Measurements from ENCODE around the gene OR2G3. TPM values are rescaled to one million over a fixed set of nuclear protein-coding genes. Genes with fewer than 3 reads are reported as not detected.

The OR2G3 gene
- total RNA-seq, 4 donors from 2014 or later: not detected

DNA sequence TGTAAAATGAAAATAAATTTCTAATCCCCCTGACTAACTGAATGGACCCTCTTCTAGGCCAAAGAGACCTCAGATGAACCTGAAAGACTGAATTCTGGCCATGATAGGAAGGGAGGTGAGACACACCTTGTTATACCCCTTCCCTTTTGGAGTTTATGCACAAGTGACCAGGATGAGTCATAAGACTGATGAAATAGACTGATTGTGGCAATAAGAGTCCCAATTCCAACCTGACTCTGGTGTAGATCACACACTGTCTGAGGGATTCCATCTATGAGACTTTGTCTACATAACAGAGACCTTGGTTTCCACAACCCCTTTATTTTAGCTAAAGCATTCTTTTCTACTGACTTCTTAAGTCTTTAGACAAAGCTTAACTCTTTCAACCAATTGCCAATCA lies 30.7 kb upstream of the OR2G3 start:
- Histone ChIP-seq H3K36me3 (no peaks in the 10 kb centered on the region), H3K4me1 (no peaks in the 10 kb centered on the region), H3K27ac (no peak overlapping the region), H3K27me3 (no peaks in the 10 kb centered on the region), H3K9me3 (peaks cover 0 to 7% (median 0%) of the 10 kb centered on the region in 4 donors), H3K4me3 (no peak overlapping the region)
- TF ChIP-seq EP300 (IDR thresholded peaks at IDR 0.05) (no peak), POLR2A (IDR thresholded peaks at IDR 0.05) (no peak)
- TF ChIP-seq, protein P1, sequence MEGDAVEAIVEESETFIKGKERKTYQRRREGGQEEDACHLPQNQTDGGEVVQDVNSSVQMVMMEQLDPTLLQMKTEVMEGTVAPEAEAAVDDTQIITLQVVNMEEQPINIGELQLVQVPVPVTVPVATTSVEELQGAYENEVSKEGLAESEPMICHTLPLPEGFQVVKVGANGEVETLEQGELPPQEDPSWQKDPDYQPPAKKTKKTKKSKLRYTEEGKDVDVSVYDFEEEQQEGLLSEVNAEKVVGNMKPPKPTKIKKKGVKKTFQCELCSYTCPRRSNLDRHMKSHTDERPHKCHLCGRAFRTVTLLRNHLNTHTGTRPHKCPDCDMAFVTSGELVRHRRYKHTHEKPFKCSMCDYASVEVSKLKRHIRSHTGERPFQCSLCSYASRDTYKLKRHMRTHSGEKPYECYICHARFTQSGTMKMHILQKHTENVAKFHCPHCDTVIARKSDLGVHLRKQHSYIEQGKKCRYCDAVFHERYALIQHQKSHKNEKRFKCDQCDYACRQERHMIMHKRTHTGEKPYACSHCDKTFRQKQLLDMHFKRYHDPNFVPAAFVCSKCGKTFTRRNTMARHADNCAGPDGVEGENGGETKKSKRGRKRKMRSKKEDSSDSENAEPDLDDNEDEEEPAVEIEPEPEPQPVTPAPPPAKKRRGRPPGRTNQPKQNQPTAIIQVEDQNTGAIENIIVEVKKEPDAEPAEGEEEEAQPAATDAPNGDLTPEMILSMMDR (IDR thresholded peaks at IDR 0.05): no peak
- no peak for DNase-seq (ENCODE audit: low spot score in 2 of 2)

DNA sequence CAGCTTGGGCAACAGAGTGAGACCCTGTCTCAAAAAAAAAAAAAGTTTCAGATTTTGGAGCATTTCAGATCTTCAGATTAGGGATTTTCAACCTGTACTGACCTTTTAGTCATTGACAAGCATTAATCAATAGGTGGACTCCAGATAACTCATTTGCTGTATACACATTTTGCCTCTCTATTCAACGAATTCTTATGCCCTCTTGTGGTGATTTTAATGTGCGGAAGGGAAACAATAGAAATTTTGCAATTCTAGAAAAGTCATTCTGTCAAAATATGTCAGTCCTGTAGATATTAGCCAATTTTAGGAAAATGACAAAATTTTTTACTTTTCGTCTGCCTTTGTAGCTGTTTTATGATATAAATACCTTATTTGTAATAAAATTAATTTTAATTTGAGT lies 28.9 kb upstream of the OR2G3 start:
- Histone ChIP-seq H3K27ac (no peak overlapping the region), H3K4me3 (no peak overlapping the region), H3K36me3 (no peaks in the 10 kb centered on the region), H3K9me3 (no peaks in the 10 kb centered on the region), H3K27me3 (no peaks in the 10 kb centered on the region), H3K4me1 (no peaks in the 10 kb centered on the region)
- DNase-seq (ENCODE audit: low spot score in 2 of 2): no peak
- TF ChIP-seq POLR2A (IDR thresholded peaks at IDR 0.05): no peak
- TF ChIP-seq, protein P1 (IDR thresholded peaks at IDR 0.05): peak in 1 of 5 experiments; percentile 28
- WGBS, 2 donors: 42 to 57% methylated on average over 3 of the region's 3 CpGs

- WGBS, 2 donors: 87 to 96% methylated on average over 5 of the region's 5 CpGs
- Histone ChIP-seq H3K4me3 (no peak overlapping the region), H3K36me3 (no peaks in the 10 kb centered on the region), H3K27me3 (no peaks in the 10 kb centered on the region), H3K4me1 (no peaks in the 10 kb centered on the region), H3K27ac (no peak overlapping the region), H3K9me3 (no peaks in the 10 kb centered on the region)
- no peak for DNase-seq (ENCODE audit: low spot score in 2 of 2)
- TF ChIP-seq POLR2A (IDR thresholded peaks at IDR 0.05) (no peak), EP300 (IDR thresholded peaks at IDR 0.05) (no peak)
- TF ChIP-seq, protein P1 (IDR thresholded peaks at IDR 0.05): no peak
These were observed 26.4 kb upstream of the OR2G3 start for GRCh38 chr1:247578946-247579460.

- Histone ChIP-seq H3K27ac (no peak within 1 kb of the TSS), H3K4me1 (no peaks in the 10 kb centered on the region), H3K4me3 (no peak within 1 kb of the TSS), H3K9me3 (peaks cover 0 to 14% (median 0%) of the 10 kb centered on the region in 4 donors), H3K36me3 (no peaks in the 10 kb centered on the region), H3K27me3 (no peaks in the 10 kb centered on the region)
- WGBS, 2 donors: 78 to 90% methylated on average over 2 of the region's 2 CpGs
- TF ChIP-seq, protein P1 (IDR thresholded peaks at IDR 0.05): no peak
- TF ChIP-seq POLR2A (IDR thresholded peaks at IDR 0.05) (no peak), EP300 (IDR thresholded peaks at IDR 0.05) (no peak)
- DNase-seq (ENCODE audit: low spot score in 2 of 2): no peak
These were observed 17.3 kb upstream of the OR2G3 start, which contains the start of gene OR2G2 for GRCh38 chr1:247588060-247588459. OR2G2 (plus strand) TSS chr1:247588360; CDS start chr1:247588360, 0 bp downstream.

- Histone ChIP-seq H3K36me3 (no peaks in the 10 kb centered on the region), H3K27ac (no peak overlapping the region), H3K4me3 (no peak overlapping the region), H3K4me1 (no peaks in the 10 kb centered on the region), H3K27me3 (no peaks in the 10 kb centered on the region), H3K9me3 (peaks cover 0 to 3% (median 0%) of the 10 kb centered on the region in 4 donors)
- WGBS, 2 donors: 88% methylated on average over 1 of the region's 1 CpG
- TF ChIP-seq POLR2A (IDR thresholded peaks at IDR 0.05) (no peak), EP300 (IDR thresholded peaks at IDR 0.05) (no peak)
- TF ChIP-seq, protein P1 (IDR thresholded peaks at IDR 0.05): no peak
- no peak for DNase-seq (ENCODE audit: low spot score in 2 of 2)
These were observed 8.0 kb downstream of the OR2G3 start for GRCh38 chr1:247613405-247613804.
